Osteoblast (primary cell): ENCODE results near the gene NDUFA7. TPM values are rescaled to one million over a fixed set of nuclear protein-coding genes. Genes with fewer than 3 reads are reported as not detected.
"Not testable (repeated sequence)": the region's sequence is repeated elsewhere in the genome, so short reads cannot be mapped to it uniquely, and the experiment has no call there.

Source experiments
- DNase-seq: peaks from one replicate; pipeline ENCODE4 v3.0.0; 2011; ENCODE audit warnings: low spot score, mixed read lengths; ENCODE audit not compliant: insufficient read length; ENCODE audit errors: missing footprints
- H2AFZ ChIP-seq: 2 replicates; pipeline ENCODE4 v1.6.0; 2011; ENCODE audit warnings: mild to moderate bottlenecking, low read length
- H3K27ac ChIP-seq: 2 replicates; pipeline ENCODE4 v1.5.1; 2011; ENCODE audit warnings: mild to moderate bottlenecking, low read depth, low read length, moderate library complexity
- H3K27me3 ChIP-seq: 2 replicates; pipeline ENCODE4 v1.6.0; 2012; ENCODE audit warnings: mild to moderate bottlenecking, control low read depth, inconsistent platforms, low read length, moderate library complexity; ENCODE audit not compliant: insufficient read depth
- H3K36me3 ChIP-seq: 2 replicates; pipeline ENCODE4 v1.5.1; 2011; ENCODE audit warnings: mild to moderate bottlenecking, low read length, control low read depth, moderate library complexity; ENCODE audit not compliant: insufficient read depth
- H3K4me1 ChIP-seq: 2 replicates; pipeline ENCODE4 v1.5.1; 2011; ENCODE audit warnings: mild to moderate bottlenecking, low read length, control low read depth, moderate library complexity; ENCODE audit not compliant: insufficient read depth
- H3K4me2 ChIP-seq: 2 replicates; pipeline ENCODE4 v1.6.0; 2011; ENCODE audit warnings: mild to moderate bottlenecking, low read length; ENCODE audit not compliant: insufficient read depth
- H3K4me3 ChIP-seq: fragments of 200-600 bp; sonication (generic); 3 replicates; pipeline ENCODE4 v1.5.1; 2012; ENCODE audit warnings: mild to moderate bottlenecking, low read length, inconsistent platforms; ENCODE audit not compliant: insufficient read depth
- H3K79me2 ChIP-seq: 2 replicates; pipeline ENCODE4 v1.6.0; 2012; ENCODE audit warnings: mild to moderate bottlenecking, low read length, control low read depth, inconsistent platforms; ENCODE audit not compliant: insufficient read depth
- H3K9me3 ChIP-seq: 2 replicates; pipeline ENCODE4 v1.5.1; 2011; ENCODE audit warnings: low read depth, low read length, control low read depth
- H4K20me1 ChIP-seq: 2 replicates; pipeline ENCODE4 v1.6.0; 2012; ENCODE audit warnings: mild to moderate bottlenecking, low read length, control low read depth; ENCODE audit not compliant: insufficient read depth
- total RNA-seq: library from RNA; depleted of rRNA; stranded (reverse); fragments of >200 nt; gene quantifications from 2 replicates; pipeline ENCODE4 v1.2.3, GENCODE V29; 2012
- TF ChIP-seq, protein P1 (sequence below): IDR thresholded peaks from 2 replicates; pipeline ENCODE4 v1.5.1; 2011; ENCODE audit warnings: mild to moderate bottlenecking, low read depth, low read length, moderate library complexity; ENCODE audit errors: extremely low read depth

The NDUFA7 gene
- total RNA-seq, 1 donor = 9.0 TPM

GRCh38 chr19:8355631-8356402, 34.6 kb upstream of the NDUFA7 start:
- H3K27me3 ChIP-seq = no peaks in the 10 kb centered on the region
- peak overlapping the region; percentile 23 for H3K4me2 ChIP-seq
- H2AFZ ChIP-seq = no peak overlapping the region

DNA sequence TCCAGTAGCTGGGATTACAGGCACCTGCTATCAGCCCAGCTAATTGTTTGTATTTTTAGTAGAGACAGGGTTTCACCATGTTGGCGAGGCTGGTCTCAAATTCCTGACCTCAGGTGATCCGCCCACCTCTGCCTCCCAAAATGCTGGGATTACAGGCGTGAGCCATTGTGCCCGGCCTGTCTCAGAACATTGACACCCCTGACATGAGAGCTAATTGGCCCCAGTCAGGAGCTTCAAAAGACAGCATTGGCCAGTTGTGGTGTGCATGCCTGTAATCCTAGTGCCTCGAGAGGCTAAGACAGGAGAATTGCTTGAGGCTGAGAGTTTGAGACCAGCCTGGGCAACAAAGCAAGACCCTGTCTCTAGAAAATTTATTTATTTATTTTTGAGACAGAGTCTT, 31.7 kb upstream of the NDUFA7 start:
- peaks cover 35% of the 10 kb centered on the region for H3K4me1 ChIP-seq
- not testable (repeated sequence) for DNase-seq, H4K20me1 ChIP-seq, H3K9me3 ChIP-seq, H3K4me3 ChIP-seq, H3K27ac ChIP-seq, H3K36me3 ChIP-seq, H3K79me2 ChIP-seq, H2AFZ ChIP-seq, H3K27me3 ChIP-seq
- peak overlapping the region; percentile 81 for H3K4me2 ChIP-seq

More at GRCh38 chr19:8355631-8356402, 34.6 kb upstream of the NDUFA7 start:
- Histone ChIP-seq H3K9me3 (no peaks in the 10 kb centered on the region), H3K4me3 (no peak overlapping the region), H4K20me1 (no peaks in the 10 kb centered on the region), H3K4me1 (peaks cover 32% of the 10 kb centered on the region), H3K36me3 (no peaks in the 10 kb centered on the region), H3K27ac (peak overlapping the region; percentile 74), H3K79me2 (no peaks in the 10 kb centered on the region)
- peak; percentile 92 for DNase-seq
- TF ChIP-seq, protein P1, sequence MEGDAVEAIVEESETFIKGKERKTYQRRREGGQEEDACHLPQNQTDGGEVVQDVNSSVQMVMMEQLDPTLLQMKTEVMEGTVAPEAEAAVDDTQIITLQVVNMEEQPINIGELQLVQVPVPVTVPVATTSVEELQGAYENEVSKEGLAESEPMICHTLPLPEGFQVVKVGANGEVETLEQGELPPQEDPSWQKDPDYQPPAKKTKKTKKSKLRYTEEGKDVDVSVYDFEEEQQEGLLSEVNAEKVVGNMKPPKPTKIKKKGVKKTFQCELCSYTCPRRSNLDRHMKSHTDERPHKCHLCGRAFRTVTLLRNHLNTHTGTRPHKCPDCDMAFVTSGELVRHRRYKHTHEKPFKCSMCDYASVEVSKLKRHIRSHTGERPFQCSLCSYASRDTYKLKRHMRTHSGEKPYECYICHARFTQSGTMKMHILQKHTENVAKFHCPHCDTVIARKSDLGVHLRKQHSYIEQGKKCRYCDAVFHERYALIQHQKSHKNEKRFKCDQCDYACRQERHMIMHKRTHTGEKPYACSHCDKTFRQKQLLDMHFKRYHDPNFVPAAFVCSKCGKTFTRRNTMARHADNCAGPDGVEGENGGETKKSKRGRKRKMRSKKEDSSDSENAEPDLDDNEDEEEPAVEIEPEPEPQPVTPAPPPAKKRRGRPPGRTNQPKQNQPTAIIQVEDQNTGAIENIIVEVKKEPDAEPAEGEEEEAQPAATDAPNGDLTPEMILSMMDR = peak; percentile 16

DNA sequence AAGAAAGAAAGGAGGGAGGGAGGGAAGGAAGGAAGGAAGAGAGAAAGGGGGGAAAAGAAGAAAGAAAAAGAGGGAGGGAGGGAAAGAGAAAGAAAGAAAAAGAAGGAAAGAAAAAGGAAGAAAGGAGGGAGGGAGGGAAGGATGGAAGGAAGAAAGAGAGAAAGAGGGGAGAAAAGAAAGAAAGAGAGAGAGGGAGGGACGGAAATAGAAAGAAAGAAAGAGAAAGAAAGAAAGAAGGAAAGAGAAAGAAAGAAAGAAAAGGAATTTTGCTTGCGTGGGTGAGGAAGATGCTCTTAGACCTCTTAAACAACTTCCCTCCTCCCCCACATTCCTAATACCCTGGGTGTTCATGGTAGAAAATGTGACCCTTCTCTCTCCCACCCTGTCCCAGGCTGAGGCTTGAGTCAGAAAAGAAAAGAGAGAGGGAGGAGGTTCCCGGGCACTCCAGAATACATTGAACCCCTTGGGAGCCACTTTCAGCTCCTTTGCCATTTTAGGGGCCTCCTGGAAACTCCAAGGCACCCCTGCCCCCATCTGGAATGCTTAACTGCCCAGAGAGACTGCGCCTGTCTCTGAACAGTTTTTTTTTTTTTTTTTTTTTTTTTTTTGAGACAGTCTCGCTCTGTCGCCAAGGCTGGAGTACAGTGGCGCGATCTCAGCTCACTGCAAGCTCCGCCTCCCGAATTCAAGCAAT, 31.1 kb upstream of the NDUFA7 start:
- Histone ChIP-seq H3K4me2 (peak overlapping the region; percentile 81), H4K20me1 (no peaks in the 10 kb centered on the region), H3K4me3 (peak overlapping the region; percentile 61), H2AFZ (peak overlapping the region; percentile 62), H3K4me1 (peaks cover 39% of the 10 kb centered on the region), H3K27me3 (no peaks in the 10 kb centered on the region), H3K27ac (no peak overlapping the region), H3K79me2 (no peaks in the 10 kb centered on the region), H3K9me3 (no peaks in the 10 kb centered on the region), H3K36me3 (no peaks in the 10 kb centered on the region)
- peak; percentile 85 for DNase-seq
- TF ChIP-seq, protein P1 = no peak

DNA sequence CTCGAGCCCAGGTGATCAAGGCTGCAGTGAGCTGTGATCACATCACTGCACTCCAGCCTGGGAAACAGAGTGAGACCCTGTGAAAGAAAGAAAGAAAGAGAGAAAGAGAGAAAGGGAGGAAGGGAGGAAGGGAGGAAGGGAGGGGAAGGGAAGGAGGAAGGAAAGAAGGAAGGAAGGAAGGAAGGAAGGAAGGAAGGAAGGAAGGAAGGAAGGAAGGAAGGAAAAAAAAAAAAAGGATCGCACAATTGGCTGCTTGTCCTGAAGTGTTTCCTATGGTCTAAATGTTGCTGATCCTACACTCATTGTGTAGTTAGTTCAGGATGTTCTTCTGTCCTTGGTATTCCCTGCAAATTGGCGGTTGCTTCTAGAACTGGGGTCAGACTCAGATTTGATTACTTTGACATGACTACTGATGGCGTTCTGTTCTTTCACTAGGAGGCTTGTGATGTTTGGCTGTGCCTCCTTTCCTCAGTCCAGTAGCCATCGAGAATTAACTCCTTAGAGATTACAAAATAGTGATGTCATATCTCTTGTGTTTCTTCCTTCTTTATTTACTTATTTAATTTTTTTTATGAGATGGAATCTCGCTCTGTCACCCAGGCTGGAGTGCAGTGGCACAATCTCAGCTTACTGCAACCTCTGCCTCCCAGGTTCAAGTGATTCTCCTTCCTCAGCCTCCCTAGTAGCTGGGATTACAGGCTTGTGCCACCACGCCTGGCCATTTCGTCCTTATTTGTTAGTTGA, 28.6 kb upstream of the NDUFA7 start:
- peaks cover 22% of the 10 kb centered on the region for H3K4me1 ChIP-seq
- not testable (repeated sequence) for H3K27ac ChIP-seq, H3K4me3 ChIP-seq, H3K27me3 ChIP-seq, H3K9me3 ChIP-seq, H3K36me3 ChIP-seq, H3K4me2 ChIP-seq, H3K79me2 ChIP-seq, H2AFZ ChIP-seq, H4K20me1 ChIP-seq, DNase-seq
